Muscle of leg (tissue), 11 donors: ENCODE results near the gene RASGRP2. TPM values are rescaled to one million over a fixed set of nuclear protein-coding genes. Genes with fewer than 3 reads are reported as not detected.

Experiments used
- DNase-seq: peaks from one replicate; pipeline ENCODE4 v3.0.0; 2013
- H3K27ac ChIP-seq: one replicate; pipeline ENCODE4 v1.5.1; 2013; ENCODE audit warnings: mild to moderate bottlenecking, low read length, control low read depth
- H3K27me3 ChIP-seq: one replicate; pipeline ENCODE4 v1.6.1; 2013; ENCODE audit warnings: low read length; ENCODE audit not compliant: control insufficient read depth, insufficient read depth
- H3K36me3 ChIP-seq: one replicate; pipeline ENCODE4 v1.6.1; 2013; ENCODE audit warnings: low read length; ENCODE audit not compliant: control insufficient read depth, insufficient read depth
- H3K4me1 ChIP-seq: one replicate; pipeline ENCODE4 v1.6.1; 2013; ENCODE audit warnings: low read length; ENCODE audit not compliant: control insufficient read depth, insufficient read depth
- H3K4me3 ChIP-seq: one replicate; pipeline ENCODE4 v1.5.1; 2013; ENCODE audit warnings: low read length, control low read depth
- H3K9me3 ChIP-seq: replicated peaks from 2 replicates; pipeline ENCODE4 v1.6.1; 2013; ENCODE audit warnings: low read depth, low read length; ENCODE audit not compliant: control insufficient read depth
- WGBS: methylation state at CpG from one replicate; pipeline ENCODE4 v1.1.5; 2013; ENCODE audit warnings: missing lambda C conversion rate; ENCODE audit not compliant: insufficient coverage; 5-methylcytosine and 5-hydroxymethylcytosine counted together
- polyA plus RNA-seq, 8 donors: library from polyadenylated mRNA; unstranded; fragments of 120-200 nt; gene quantifications; one replicate each; pipeline versions ENCODE4 v1.2.1 to v1.2.3, GENCODE V29; 2013; ENCODE audit warnings: inconsistent platforms in 1 of 8, low replicate concordance in 1 of 8; ENCODE audit not compliant: insufficient read length in 8 of 8, insufficient read depth in 1 of 8
- total RNA-seq: library from RNA; stranded (reverse); fragments of 120-200 nt; gene quantifications from one replicate; pipeline ENCODE4 v1.2.4, GENCODE V29; 2013

Gene RASGRP2
- total and polyA plus RNA-seq, 9 donors = 15.4 to 45.9 (median 33.7) TPM

DNA sequence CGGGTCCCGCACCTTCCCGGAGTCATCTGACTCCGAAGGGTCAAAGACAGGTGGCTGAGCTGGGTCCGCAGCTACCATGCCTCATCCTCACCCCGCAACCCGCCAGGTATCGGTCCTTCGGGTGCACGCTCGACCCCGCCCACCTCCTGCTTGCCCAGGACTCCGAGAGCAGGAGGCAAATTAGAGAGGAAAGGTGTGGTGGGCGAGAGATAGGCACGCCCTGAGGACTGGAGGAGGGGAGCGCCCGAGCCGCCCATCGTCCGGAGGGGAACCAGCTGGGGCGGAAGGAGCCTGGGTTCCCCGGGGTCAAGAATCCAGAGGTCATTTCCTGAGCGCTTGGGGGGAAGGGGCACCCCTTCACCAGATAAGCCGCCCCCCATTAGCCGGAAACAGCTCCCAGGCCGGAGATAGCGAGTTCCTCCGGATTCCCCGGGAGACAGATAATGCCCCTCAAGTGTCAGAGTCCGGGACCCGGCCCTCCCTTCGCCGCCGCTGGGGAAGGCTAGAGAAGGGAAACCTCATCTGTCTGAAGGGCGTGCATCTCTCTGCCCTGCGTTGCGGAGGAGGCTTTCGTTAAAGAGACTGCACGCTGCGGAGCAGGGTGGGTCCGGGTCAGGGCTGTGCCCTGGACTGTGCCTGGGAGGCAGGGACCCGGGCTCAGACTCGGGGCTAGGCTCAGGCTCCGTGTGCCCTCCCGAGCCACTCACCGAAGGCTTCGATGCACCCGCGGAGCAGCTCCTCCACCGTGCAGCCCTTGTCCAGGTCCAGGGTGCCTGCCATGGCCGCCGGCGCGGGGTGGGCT, 1.7 kb downstream of the RASGRP2 start:
- DNase-seq = no peak
- H3K9me3 ChIP-seq = no peaks in the 10 kb centered on the region
- H3K4me3 ChIP-seq = peak overlapping the region; percentile 47
- WGBS = 1% methylated on average over 40 of the region's 54 CpGs
- no peaks in the 10 kb centered on the region for H3K36me3 ChIP-seq
- peaks cover 45% of the 10 kb centered on the region for H3K4me1 ChIP-seq
- peaks cover 67% of the 10 kb centered on the region for H3K27me3 ChIP-seq
- H3K27ac ChIP-seq = no peak overlapping the region

DNA sequence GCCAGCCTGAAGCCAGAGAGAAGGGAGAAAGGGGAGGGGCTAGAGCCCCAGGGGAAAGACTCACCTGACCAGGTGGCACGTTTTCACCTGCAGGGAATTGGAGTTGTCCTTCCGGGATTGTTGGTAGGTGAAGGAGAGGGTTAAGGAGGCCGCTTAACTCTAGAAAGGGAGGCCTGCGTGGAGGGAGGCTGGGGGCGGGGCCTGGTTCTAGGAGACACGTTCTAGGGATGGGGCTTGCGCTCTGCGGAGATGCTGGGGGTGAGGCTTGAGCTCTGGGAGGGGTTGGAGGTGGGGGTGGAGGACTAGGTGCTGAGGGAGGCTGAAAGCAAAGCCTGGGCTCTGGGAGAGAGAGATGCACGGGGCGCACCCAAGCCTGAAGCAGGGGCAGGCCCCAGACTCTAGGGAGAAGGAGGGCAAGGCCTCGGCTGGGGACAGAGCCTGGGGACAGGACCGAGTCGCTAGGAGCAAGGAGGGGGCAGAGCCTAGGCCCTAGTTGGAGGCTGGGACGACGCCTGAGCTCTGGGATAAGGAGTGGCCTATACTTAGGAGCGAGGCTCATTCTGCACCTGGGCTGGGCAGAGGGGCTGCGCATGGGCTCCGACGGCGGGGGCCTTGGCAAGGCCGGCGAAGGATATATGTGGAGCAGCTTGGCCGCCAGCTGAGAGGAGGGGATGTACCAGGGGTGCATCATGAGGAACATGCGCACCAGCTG, 2.4 kb downstream of the RASGRP2 start:
- Histone ChIP-seq H3K4me3 (peak overlapping the region; percentile 47), H3K36me3 (peaks cover 3% of the 10 kb centered on the region), H3K9me3 (no peaks in the 10 kb centered on the region), H3K4me1 (peaks cover 45% of the 10 kb centered on the region), H3K27me3 (peaks cover 67% of the 10 kb centered on the region), H3K27ac (no peak overlapping the region)
- WGBS = 17% methylated on average over 22 of the region's 24 CpGs
- DNase-seq = no peak

DNA sequence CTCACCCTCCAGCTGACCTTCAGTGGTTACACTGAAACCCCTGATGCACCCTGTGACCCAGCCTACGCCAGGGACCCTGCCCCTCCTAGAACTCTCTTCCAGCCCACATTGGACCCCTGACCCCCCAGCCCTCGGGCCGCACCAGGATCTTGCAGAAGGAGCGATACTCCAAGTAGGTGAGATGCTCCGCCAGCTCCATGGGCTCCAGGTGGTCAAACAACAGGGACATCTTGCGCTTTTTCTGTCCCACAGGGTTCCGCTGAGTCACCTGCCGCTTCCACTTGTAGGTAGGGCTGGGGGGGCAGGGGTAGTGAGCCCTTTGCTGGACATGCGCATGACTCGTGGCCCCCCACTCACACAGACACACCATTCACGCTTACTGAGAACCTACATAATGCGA, 4.1 kb downstream of the RASGRP2 start:
- WGBS = 88% methylated on average over 8 of the region's 12 CpGs
- DNase-seq = no peak
- Histone ChIP-seq H3K4me3 (no peak overlapping the region), H3K27ac (no peak overlapping the region), H3K27me3 (peaks cover 63% of the 10 kb centered on the region), H3K36me3 (peaks cover 3% of the 10 kb centered on the region), H3K9me3 (no peaks in the 10 kb centered on the region), H3K4me1 (peaks cover 31% of the 10 kb centered on the region)

- Histone ChIP-seq H3K27me3 (peaks cover 35% of the 10 kb centered on the region), H3K4me3 (no peak overlapping the region), H3K27ac (no peak overlapping the region), H3K4me1 (peaks cover 4% of the 10 kb centered on the region), H3K36me3 (peaks cover 6% of the 10 kb centered on the region), H3K9me3 (no peaks in the 10 kb centered on the region)
- 85% methylated on average over 9 of the region's 15 CpGs for WGBS
- DNase-seq = no peak
Observed at GRCh38 chr11:64736654-64737053, 7.3 kb downstream of the RASGRP2 start.

GRCh38 chr11:64735725-64736259, 8.2 kb downstream of the RASGRP2 start:
- Histone ChIP-seq H3K36me3 (peaks cover 6% of the 10 kb centered on the region), H3K4me1 (no peaks in the 10 kb centered on the region), H3K27ac (no peak overlapping the region), H3K9me3 (no peaks in the 10 kb centered on the region), H3K27me3 (peaks cover 26% of the 10 kb centered on the region), H3K4me3 (no peak overlapping the region)
- no peak for DNase-seq
- 78% methylated on average over 4 of the region's 9 CpGs for WGBS

DNA sequence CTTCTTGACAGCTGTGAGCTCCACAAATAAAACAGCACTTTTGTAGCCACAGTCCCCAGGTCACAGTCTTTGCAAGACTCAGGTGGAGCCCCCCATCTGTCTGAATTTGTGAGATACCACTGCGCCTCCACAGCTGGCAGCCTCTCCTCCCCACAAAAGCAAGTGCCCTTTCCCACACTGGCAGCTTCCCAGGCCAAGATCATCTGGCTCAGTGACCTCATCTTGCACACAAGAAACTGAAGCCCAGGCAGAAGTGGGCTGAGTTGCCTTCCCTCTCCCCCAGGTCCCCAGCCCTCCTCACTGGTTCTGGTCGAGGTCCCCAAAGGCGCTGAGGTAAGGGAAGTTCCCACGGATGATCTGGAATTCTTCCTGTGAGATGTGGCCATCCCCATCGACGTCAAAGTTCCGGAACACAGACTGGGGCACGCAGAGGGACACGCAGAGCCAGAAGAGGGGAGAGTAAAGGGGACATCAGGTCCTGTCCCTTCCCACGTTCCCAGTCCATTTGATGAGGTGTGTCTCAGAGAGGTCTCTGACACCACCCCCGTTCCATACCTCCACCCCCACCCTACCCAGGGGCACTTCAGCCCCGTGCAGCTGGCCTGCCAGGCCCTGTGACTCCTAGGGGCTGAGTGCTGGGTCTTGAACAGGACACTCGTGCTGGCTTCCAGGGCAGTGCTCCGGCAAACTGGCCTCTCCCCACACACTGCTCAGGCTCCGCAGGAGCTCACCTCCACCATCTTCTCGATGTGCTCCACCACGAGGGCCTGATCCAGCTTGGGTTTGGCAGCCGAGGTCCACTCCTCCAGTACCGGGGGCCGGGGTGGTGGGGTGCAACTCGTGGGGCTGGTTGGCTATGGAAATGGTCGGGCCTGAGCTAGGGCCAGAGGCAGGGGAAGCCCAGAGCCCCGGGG, 8.9 kb downstream of the RASGRP2 start:
- no peak for DNase-seq

DNA sequence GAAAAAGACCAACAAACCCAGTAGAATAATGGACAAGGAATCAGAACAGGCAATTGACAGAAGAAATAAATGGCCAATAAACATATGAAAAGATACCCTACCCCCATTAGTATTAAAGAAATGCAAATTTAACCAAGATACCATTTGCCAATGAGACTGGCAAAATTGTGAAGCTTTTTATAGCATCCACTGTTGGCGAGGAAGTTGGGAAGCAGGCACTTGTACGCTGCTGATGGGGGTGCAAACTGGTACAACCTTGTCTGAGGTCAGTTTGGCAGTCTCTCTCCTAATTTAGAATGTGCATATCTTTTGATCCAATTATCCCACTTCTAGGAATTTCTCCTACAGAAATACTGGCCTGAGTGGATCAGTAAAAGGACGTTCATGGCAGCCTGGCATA, 12.3 kb downstream of the RASGRP2 start:
- Histone ChIP-seq H3K4me3 (no peak overlapping the region), H3K27ac (no peak overlapping the region), H3K36me3 (peaks cover 3% of the 10 kb centered on the region), H3K4me1 (no peaks in the 10 kb centered on the region), H3K27me3 (peaks cover 10% of the 10 kb centered on the region), H3K9me3 (no peaks in the 10 kb centered on the region)
- DNase-seq = no peak
- WGBS = 56% methylated on average over 1 of the region's 3 CpGs

More for the DNA sequence above, 8.9 kb downstream of the RASGRP2 start:
- H3K4me3 ChIP-seq = no peak overlapping the region
- H3K36me3 ChIP-seq = peaks cover 6% of the 10 kb centered on the region
- peaks cover 23% of the 10 kb centered on the region for H3K27me3 ChIP-seq
- no peaks in the 10 kb centered on the region for H3K9me3 ChIP-seq
- no peak overlapping the region for H3K27ac ChIP-seq
- WGBS = 70% methylated on average over 12 of the region's 23 CpGs
- no peaks in the 10 kb centered on the region for H3K4me1 ChIP-seq

DNA sequence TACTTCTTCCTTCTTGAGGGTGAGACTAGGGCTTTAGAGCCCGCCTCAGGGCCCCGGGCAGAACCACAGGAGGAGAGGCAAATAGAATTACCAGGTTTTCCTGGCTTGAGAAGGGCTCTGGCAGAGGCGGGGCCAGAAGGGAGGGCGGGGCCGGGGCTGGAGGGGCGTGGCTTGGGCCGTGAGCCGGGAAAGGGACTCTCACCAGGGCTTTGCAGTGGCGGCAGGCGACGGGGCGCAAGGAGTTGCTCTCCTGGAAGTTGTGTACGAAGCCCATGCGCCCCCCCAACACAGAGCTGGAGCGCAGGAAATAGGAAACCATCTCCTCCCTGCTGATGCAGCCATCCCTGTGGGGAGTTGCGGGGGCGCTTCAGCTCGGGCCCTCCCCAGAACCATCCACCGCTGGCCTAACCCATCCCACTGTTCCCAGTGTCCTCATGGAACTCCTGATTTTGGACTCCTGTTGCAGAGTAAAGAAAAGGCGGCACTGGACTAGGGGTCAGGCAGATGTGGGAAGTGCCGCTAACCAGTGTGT, 14.0 kb downstream of the RASGRP2 start:
- Histone ChIP-seq H3K27me3 (peaks cover 11% of the 10 kb centered on the region), H3K4me3 (no peak overlapping the region), H3K9me3 (no peaks in the 10 kb centered on the region), H3K4me1 (peaks cover 6% of the 10 kb centered on the region), H3K36me3 (peaks cover 3% of the 10 kb centered on the region), H3K27ac (no peak overlapping the region)
- 13% methylated on average over 15 of the region's 21 CpGs for WGBS
- no peak for DNase-seq

GRCh38 chr11:64728757-64729365, 15.1 kb downstream of the RASGRP2 start:
- Histone ChIP-seq H3K4me3 (no peak overlapping the region), H3K9me3 (no peaks in the 10 kb centered on the region), H3K36me3 (no peaks in the 10 kb centered on the region), H3K27me3 (peaks cover 11% of the 10 kb centered on the region), H3K4me1 (peaks cover 6% of the 10 kb centered on the region), H3K27ac (no peak overlapping the region)
- WGBS = 83% methylated on average over 5 of the region's 11 CpGs
- no peak for DNase-seq
